NCI-H2227 treated with DMSO at 0.1 percent for 48 hours (cell line): ENCODE measurements around the gene RUFY4.

Experiments used
- DNase-seq: peaks from one replicate; lab custom pipeline; 2025; lab: John Stamatoyannopoulos, UW

Gene RUFY4

DNA sequence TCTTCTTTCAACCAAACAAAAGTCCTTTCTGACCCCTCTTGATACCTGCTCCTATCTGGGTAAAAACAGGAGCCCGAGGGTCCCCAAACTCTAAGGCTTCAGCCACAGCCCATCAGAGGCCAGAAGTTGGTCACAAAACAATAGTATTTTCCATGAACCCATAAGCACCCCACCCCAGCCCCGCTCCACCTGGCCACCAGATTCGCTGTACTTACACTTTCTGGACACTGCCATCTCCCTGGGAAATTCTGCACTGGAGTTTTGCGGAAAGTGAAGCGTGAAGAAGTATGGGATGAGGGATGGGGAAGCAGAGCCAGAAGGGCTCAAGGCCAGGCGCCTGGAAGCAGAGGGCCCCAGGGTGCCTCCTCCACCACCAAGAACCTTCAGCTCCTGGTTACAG is 5.2 kb upstream of the RUFY4 start:
- no peak for DNase-seq

GRCh38 chr2:218065239-218066006 is 3.6 kb upstream of the RUFY4 start:
- DNase-seq, result no peak

DNA sequence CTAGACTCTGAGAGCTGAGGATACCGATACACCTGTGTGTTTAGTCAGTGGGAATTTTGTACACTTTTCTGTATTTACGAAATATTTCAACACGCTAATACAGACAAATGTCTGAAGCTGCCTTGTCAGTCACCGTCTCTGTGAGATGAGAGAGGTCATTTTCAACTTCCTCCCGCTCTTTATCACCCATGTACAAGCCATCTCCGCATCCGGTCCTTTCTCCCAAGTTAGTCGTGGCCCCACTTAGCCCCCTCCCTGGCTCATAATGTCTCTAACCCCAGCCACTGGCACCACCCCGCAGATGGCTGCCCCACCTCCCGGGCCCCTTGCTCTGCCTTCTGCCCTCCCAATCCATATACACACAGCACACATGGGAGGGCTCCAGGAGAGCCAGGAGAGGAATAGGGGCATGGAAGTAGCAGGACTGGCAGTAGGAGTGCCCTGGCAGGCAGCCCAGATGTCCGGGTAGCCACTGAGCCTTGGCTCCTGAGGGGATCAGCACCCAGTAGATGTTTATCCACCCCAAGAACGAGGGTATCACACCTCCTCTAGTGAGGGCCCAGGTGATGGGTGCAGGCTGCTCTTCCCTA is 2.0 kb upstream of the RUFY4 start:
- DNase-seq, result no peak

DNA sequence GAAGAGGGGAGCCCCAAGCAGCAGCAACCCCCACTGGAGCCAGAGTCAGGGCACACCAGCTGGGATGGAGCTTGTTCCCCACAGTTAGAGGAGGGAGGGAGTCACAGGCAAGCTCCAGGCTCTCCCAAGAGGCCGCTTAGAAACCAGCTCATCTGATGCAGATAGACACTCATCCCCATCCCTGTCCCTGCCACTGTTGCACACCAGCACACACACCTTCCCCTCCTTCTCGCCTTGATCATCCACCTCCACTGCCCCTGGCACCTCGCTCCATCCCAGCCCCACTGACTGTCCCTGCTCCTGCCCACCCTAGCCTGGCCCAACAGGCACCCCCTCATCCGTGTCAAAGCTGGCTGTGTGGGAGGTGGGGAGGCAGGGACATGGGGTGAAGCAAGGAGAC is 1.5 kb upstream of the RUFY4 start:
- no peak for DNase-seq

- DNase-seq, result no peak
These were observed 700 bp downstream of the RUFY4 start for GRCh38 chr2:218069606-218070300.

DNA sequence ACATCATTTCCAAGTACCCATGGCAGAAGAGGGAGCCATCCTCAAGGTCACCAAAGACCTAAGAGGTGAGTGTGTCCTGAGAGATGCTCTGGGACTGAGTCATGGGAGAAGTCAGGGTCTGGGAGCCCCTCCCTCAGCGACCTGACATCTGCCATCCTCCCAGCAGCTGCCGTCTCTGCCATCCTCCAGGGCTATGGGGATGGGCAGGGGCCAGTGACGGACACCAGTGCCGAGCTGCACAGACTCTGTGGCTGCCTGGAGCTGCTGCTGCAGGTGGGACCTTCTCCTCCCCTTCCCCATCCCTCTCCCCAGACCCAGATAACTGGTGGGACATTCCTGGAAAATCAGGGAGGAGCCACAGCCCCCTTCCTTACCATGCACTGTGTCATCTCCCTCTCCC is 1.5 kb downstream of the RUFY4 start:
- DNase-seq, result no peak

DNA sequence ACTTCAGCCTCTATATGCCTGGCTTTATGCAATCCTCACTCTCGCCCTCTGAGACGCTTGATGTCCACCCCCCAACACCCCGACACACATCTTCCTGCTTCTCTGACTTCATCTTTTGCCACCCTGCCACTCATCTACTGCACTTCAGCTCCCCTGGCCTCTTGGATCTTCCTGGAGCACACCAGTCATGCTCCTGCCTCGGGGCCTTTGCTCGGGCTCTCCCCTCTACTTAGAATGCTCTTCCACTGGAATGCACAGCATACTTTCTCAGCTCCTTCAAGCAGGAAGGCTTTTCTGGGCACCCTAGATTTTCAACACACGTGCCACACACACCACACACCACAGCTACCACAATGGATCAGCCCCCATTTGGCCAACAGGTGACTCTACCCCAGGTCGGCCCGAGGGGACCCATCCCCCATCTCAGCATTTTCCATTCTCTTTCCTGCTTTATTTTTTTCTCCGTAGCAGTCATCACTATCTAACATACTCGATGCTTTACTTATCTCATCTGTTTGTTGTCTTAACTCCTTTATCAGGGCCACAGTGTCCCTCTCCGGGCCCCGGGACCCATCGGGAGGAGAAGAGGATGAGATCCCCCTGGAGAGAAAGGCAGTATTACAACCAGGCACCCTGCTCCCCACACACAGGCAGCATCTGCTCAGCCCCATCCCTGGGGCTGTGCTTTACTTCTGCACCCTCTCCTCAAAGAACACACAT is 2.3 kb downstream of the RUFY4 start:
- DNase-seq, result no peak

DNA sequence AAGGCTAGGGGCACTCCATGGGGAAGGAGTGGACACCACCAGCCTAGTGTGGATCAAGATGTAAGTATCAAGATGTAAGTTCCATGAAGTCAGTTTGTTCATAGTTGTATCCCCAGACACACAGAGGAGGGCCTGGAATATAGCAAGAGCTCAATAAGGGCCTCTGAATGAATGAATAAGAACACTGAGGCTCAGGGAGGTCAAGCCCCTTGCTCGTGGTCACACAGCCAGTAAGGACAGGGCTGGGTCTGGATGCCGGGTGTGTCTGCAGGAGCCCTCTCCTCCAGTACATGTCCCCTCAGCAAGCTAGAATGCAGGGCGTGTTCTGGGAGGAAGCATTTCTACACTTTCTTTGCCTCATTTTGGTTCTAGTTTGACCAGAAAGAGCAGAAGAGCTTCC is 2.9 kb downstream of the RUFY4 start:
- no peak for DNase-seq

DNA sequence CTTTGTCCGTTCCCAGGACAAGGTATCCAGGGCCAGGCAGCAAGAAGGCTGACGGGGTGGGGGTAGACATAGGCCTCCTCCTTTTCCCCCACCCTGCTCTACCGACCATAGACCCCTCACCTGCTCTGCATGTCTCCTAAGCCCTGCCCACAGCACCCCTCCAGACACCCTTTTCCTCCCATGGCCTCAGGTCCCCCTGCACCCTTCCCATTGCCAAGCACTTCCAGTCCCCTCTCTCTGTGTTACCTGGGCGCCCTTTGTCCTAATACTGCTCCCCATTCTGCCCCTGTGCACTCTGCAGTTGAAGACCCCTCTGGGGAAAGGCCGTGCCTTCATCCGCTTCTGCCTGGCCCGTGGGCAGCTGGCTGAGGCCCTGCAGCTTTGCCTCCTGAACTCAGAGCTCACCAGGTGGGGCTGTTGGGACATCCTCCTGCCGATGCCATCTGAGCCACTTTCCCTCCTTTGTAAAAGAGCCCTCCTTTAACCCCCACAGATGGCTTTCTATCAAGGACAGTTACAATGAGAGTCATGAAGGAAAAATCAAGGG is 3.5 kb downstream of the RUFY4 start:
- no peak for DNase-seq

DNA sequence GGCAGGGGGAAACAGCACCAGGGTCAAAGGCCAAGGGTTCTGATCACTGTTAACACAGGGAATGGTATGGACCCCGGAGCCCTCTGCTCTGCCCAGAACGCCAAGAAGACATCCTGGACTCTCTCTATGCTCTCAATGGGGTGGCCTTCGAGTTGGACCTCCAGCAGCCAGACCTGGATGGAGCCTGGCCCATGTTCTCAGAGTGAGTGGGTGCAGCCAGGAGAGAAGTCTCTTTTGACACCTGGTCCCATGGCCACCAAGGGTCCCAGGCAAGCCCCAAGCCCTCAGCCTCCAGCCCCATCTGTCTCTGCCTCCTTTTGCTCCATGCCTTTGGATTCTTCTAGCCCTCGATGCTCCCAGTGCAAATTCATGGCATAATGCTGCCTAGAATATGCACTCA is 4.1 kb downstream of the RUFY4 start:
- no peak for DNase-seq

GRCh38 chr2:218074031-218074430 is 5.0 kb downstream of the RUFY4 start:
- no peak for DNase-seq

- DNase-seq, result no peak
These were observed 7.1 kb downstream of the RUFY4 start for GRCh38 chr2:218075975-218076811.

GRCh38 chr2:218077464-218078216 is 8.6 kb downstream of the RUFY4 start:
- no peak for DNase-seq

DNA sequence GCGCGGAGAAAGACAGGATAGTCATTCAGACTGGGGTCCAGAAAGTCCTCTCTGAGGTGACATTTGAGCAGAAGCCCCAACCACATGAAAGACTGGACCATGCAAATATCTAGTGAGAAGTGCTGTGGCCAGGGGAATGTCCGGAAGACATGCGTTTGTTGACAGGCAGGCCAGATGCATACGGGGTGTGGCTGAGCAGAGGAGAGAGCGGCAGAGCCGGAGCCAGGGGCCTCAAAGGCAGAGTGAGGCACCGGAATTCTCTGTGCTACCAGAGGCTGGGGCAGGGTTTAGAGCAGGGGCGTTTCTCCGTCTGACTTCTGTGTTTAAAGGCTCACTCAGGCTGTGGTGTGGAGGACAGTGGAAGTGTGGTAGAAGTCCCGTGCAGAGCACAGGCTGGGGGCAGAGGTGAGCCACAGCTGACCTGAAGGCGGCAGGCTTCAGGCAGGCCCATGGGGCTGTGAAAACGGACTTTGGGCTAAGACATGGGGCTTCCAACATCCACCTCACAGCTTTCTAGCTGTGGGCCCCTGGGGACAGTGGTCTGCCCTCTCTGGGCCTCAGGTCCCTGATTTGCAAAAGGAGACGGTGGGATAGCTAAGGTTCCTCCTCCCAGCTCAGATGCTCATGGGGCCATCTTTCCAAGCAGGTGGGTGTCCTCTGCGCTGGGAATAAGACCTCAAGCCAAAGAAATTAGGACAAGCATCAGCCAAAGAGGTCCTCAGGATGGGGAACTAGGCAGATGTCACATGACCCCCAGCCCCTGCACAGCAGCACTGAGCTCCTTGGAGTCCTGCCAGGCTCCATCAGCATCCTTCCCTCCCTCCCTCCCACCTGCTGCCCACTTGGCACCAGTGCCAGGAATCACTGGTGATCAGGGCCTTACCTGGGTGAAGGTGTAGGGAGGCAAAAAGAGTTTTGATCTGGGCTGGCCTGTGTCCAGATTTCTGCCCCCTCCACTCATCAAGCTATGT is 11.2 kb downstream of the RUFY4 start:
- DNase-seq, result no peak

- no peak for DNase-seq
These were observed 12.0 kb downstream of the RUFY4 start for GRCh38 chr2:218081063-218081462.

DNA sequence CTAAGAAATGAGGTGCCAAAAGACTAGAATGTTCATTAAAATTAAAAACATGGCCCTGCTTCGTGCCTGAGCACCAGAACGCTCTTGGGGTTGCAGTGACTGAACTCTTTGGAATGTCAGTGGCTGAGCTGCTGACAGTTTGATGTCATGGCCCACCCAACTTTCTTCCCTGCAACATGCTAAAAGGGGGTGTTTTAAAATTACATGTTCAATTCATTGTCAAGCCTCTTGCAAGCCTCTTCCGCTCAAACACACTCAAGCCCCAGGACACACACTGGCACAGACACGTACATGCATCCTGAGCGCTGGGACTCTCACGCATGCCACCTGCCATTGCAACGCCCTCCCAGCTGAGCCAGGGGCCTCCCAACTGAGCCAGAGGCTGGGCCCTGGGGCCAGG is 12.6 kb downstream of the RUFY4 start:
- no peak for DNase-seq

- no peak for DNase-seq
These were observed 13.7 kb downstream of the RUFY4 start for GRCh38 chr2:218082586-218083351.

GRCh38 chr2:218083352-218083676 is 14.3 kb downstream of the RUFY4 start:
- DNase-seq, result no peak

DNA sequence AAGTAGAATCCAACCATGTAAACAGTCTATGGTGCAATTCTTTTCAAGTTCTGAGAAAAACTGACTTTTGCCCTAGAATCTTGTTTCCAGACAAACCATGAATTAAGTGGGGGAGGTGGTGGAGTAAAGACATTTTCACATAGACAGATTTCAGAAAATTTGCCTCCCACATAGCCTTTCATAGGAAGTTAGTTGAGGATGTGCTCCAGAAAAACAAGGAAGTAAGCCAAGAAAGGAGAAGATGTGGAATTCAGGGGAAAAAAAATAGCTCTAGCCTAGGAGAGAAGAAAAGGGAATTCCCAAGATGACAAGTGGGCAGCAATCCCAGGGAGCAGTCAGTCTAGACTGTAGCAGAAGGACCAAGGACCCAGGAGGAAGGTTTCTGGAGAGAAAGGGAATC is 17.4 kb downstream of the RUFY4 start:
- DNase-seq, result no peak
